ENCODE measurements around the gene ZC3H4.

The ZC3H4 gene

DNA sequence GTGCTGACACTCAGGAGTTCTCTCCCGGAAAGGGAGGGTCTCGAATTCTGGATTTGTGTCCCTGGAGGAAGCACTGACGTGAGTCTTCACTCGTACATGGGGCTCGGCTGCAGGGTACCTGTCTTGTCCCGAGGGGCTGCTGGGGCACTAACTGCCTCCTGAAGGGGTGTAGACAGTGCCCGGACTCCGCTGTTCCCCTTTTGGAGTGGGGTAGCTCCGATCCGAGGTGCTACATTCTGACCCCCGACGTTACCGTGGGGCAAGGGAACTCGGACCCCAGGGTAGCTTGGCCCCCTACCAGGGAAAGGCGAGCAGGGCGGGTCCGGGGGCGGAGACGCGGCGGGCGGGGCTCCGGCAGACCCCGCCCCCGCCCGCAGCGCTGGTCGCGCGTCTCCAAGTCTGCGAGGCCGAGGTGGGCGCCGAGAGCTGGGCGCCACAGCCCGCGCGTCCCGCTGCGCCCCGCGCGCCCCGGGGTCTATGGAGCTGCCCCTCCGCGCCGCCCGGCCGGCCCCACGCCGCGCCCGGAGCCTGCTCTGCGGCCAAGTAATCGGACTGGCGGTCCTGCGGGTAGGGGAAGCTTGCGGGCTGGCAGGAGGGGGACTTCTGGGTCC lies 94.0 kb downstream of the ZC3H4 start, which contains the start of gene NPAS1:
Gene NPAS1 (plus strand): TSS at position 407 of the 611 bp plus-strand sequence. CDS start 1,211 bp downstream, outside the sequence.
- no peak for DNase-seq (ENCODE audit: low spot score)
- H3K79me1 ChIP-seq (ENCODE audit: low read depth, low read length): no peaks in the 10 kb centered on the region
- peak within 1 kb of the TSS; percentile 90 for H2AFZ ChIP-seq (ENCODE audit: low read length)
- H3K9me3 ChIP-seq (replicated peaks in 1 of 2; ENCODE audit: control insufficient read depth in 2 of 2, insufficient read depth in 1 of 2, low read depth in 1 of 2, low read length in 2 of 2): no peaks in the 10 kb centered on the region
- peak within 1 kb of the TSS; percentile 89 for H3K18ac ChIP-seq (ENCODE audit: low read length)
- H2BK12ac ChIP-seq (ENCODE audit: low read length): peak within 1 kb of the TSS; percentile 58
- no peak within 1 kb of the TSS for H3K27ac ChIP-seq (replicated peaks; ENCODE audit: low read length)
- no peak within 1 kb of the TSS for H2BK5ac ChIP-seq (ENCODE audit: low read length)
- no peaks in the 10 kb centered on the region for H3K36me3 ChIP-seq (replicated peaks in 1 of 2; ENCODE audit: control insufficient read depth in 2 of 2, insufficient read depth in 2 of 2, low read length in 2 of 2)
- peak within 1 kb of the TSS; percentile 91 for H3K4me2 ChIP-seq (ENCODE audit: insufficient read depth, low read length, poor library complexity, severe bottlenecking)
- peak within 1 kb of the TSS; percentile 71 for H3K14ac ChIP-seq (ENCODE audit: low read length)
- no peak within 1 kb of the TSS for H2BK120ac ChIP-seq (ENCODE audit: low read depth, low read length)
- peak within 1 kb of the TSS; percentile 88 for H2AK5ac ChIP-seq (ENCODE audit: low read depth, low read length)
- H3K27me3 ChIP-seq (ENCODE audit: control insufficient read depth in 3 of 3, insufficient read depth in 3 of 3, low read depth in 1 of 3, low read length in 3 of 3): peaks cover 31 to 64% (median 49%) of the 10 kb centered on the region in 3 experiments
- H4K8ac ChIP-seq (ENCODE audit: low read depth, low read length): peak within 1 kb of the TSS; percentile 17
- H3K9ac ChIP-seq (ENCODE audit: low read depth, low read length, poor library complexity): peak within 1 kb of the TSS; percentile 63
- H3K4me1 ChIP-seq (ENCODE audit: control insufficient read depth in 2 of 2, insufficient read depth in 1 of 2, low read depth in 1 of 2, low read length in 2 of 2): peaks cover 11 to 18% of the 10 kb centered on the region in 2 donors
- peak within 1 kb of the TSS; percentile 22 to 79 for H3K4me3 ChIP-seq (ENCODE audit: low read length in 2 of 2)
- H3K23ac ChIP-seq (ENCODE audit: low read depth, low read length, poor library complexity): no peak within 1 kb of the TSS
- no peak within 1 kb of the TSS for H4K91ac ChIP-seq (ENCODE audit: low read depth, low read length, poor library complexity)
- H3K4ac ChIP-seq (ENCODE audit: low read length): no peak within 1 kb of the TSS
- peak within 1 kb of the TSS; percentile 59 for H2BK15ac ChIP-seq (ENCODE audit: low read length)
- WGBS, 2 donors (ENCODE audit: extremely low coverage in 2 of 2, insufficient read length in 2 of 2, insufficient replicate concordance in 1 of 2): no CpG with 5 or more reads among the region's 58 CpGs

DNA sequence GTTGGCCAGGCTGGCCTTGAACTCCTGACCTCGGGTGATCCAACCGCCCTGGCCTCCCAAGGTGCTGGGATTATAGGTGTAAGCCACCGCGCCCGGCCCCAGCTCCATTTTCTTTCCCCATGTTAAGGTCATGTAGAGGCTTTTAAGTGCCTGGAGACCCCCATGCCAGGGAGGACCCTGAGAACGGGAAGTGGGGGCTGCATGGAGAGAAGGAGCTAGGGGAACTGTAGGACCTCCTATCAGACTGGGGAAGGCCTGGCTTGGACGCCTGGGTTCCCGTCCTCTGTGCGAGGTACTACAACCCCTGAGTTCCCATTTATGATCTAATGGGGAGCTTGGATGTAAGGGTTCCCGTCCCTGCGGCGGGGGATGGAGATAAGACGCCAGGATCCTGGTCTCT lies 94.7 kb downstream of the ZC3H4 start:
- Histone ChIP-seq H3K14ac (ENCODE audit: low read length) (no peak overlapping the region), H2BK5ac (ENCODE audit: low read length) (no peak overlapping the region), H3K23ac (ENCODE audit: low read depth, low read length, poor library complexity) (no peak overlapping the region), H2AFZ (ENCODE audit: low read length) (no peak overlapping the region), H3K9me3 (replicated peaks in 1 of 2; ENCODE audit: control insufficient read depth in 2 of 2, insufficient read depth in 1 of 2, low read depth in 1 of 2, low read length in 2 of 2) (no peaks in the 10 kb centered on the region), H3K9ac (ENCODE audit: low read depth, low read length, poor library complexity) (no peak overlapping the region), H3K4ac (ENCODE audit: low read length) (no peak overlapping the region), H3K36me3 (replicated peaks in 1 of 2; ENCODE audit: control insufficient read depth in 2 of 2, insufficient read depth in 2 of 2, low read length in 2 of 2) (no peaks in the 10 kb centered on the region), H2BK12ac (ENCODE audit: low read length) (no peak overlapping the region), H2AK5ac (ENCODE audit: low read depth, low read length) (no peak overlapping the region), H3K18ac (ENCODE audit: low read length) (no peak overlapping the region), H3K4me1 (ENCODE audit: control insufficient read depth in 2 of 2, insufficient read depth in 1 of 2, low read depth in 1 of 2, low read length in 2 of 2) (peaks cover 11 to 18% of the 10 kb centered on the region in 2 donors), H3K4me3 (ENCODE audit: low read length in 2 of 2) (no peak overlapping the region), H2BK120ac (ENCODE audit: low read depth, low read length) (no peak overlapping the region), H3K4me2 (ENCODE audit: insufficient read depth, low read length, poor library complexity, severe bottlenecking) (no peak overlapping the region), H2BK15ac (ENCODE audit: low read length) (no peak overlapping the region), H4K91ac (ENCODE audit: low read depth, low read length, poor library complexity) (no peak overlapping the region), H4K8ac (ENCODE audit: low read depth, low read length) (no peak overlapping the region), H3K27me3 (ENCODE audit: control insufficient read depth in 3 of 3, insufficient read depth in 3 of 3, low read depth in 1 of 3, low read length in 3 of 3) (peaks cover 31 to 58% (median 48%) of the 10 kb centered on the region in 3 experiments), H3K79me1 (ENCODE audit: low read depth, low read length) (no peaks in the 10 kb centered on the region), H3K27ac (replicated peaks; ENCODE audit: low read length) (no peak overlapping the region)
- WGBS, 2 donors (ENCODE audit: extremely low coverage in 2 of 2, insufficient read length in 2 of 2, insufficient replicate concordance in 1 of 2): no CpG with 5 or more reads among the region's 13 CpGs
- no peak for DNase-seq (ENCODE audit: low spot score)

Measured in neuronal stem cell (in vitro differentiated cells).